ENCODE measurements around the gene TRIM26.
"Not testable (repeated sequence)": the region's sequence is repeated elsewhere in the genome, so short reads cannot be mapped to it uniquely, and the experiment has no call there.

DNA sequence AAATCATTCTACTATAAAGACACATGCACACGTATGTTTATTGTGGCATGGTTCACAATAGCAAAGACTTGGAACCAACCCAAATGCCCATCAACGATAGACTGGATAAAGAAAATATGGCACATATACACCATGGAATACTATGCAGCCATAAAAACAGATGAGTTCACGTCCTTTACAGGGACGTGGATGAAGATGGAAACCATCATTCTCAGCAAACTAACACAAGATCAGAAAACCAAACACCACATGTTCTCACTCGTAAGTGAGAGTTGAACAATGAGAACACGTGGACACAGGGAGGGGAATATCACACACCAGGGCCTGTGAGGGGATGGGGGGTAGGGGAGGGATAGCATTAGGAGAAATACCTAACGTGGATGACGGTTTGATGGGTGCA is 73.0 kb downstream of the TRIM26 start:
- TF ChIP-seq, protein P1, sequence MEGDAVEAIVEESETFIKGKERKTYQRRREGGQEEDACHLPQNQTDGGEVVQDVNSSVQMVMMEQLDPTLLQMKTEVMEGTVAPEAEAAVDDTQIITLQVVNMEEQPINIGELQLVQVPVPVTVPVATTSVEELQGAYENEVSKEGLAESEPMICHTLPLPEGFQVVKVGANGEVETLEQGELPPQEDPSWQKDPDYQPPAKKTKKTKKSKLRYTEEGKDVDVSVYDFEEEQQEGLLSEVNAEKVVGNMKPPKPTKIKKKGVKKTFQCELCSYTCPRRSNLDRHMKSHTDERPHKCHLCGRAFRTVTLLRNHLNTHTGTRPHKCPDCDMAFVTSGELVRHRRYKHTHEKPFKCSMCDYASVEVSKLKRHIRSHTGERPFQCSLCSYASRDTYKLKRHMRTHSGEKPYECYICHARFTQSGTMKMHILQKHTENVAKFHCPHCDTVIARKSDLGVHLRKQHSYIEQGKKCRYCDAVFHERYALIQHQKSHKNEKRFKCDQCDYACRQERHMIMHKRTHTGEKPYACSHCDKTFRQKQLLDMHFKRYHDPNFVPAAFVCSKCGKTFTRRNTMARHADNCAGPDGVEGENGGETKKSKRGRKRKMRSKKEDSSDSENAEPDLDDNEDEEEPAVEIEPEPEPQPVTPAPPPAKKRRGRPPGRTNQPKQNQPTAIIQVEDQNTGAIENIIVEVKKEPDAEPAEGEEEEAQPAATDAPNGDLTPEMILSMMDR (IDR thresholded peaks at IDR 0.05): not testable (repeated sequence)
- TF ChIP-seq EP300 (IDR thresholded peaks at IDR 0.05): not testable (repeated sequence)
